ENCODE results near the gene SF3A1.

SF3A1 gene

GRCh38 chr22:30336752-30337460 is 19.8 kb downstream of the SF3A1 start:
- no peak for TF ChIP-seq CTCF (IDR thresholded peaks at IDR 0.05)
- Histone ChIP-seq H3K9me3 (ENCODE audit: control insufficient read depth, low read length) (no peaks in the 10 kb centered on the region), H2AFZ (no peak overlapping the region), H3K79me2 (no peaks in the 10 kb centered on the region), H3K9ac (no peak overlapping the region), H3K27ac (no peak overlapping the region), H3K4me3 (ENCODE audit: low read depth, low read length) (no peak overlapping the region), H3K27me3 (ENCODE audit: control insufficient read depth, insufficient read depth, low read length) (no peaks in the 10 kb centered on the region), H3K36me3 (ENCODE audit: control insufficient read depth, insufficient read depth, low read length) (no peaks in the 10 kb centered on the region), H3K4me1 (no peaks in the 10 kb centered on the region), H3K4me2 (ENCODE audit: low read length) (no peak overlapping the region)

GRCh38 chr22:30335236-30335635 is 21.5 kb downstream of the SF3A1 start:
- no peak for TF ChIP-seq CTCF (IDR thresholded peaks at IDR 0.05)

GRCh38 chr22:30334646-30335045 is 22.0 kb downstream of the SF3A1 start:
- no peak overlapping the region for H3K9ac ChIP-seq
- no peak for TF ChIP-seq CTCF (IDR thresholded peaks at IDR 0.05)
- no peak overlapping the region for H3K27ac ChIP-seq
- no peak overlapping the region for H3K4me2 ChIP-seq (ENCODE audit: low read length)
- H3K4me1 ChIP-seq, result no peaks in the 10 kb centered on the region
- no peaks in the 10 kb centered on the region for H3K36me3 ChIP-seq (ENCODE audit: control insufficient read depth, insufficient read depth, low read length)
- H3K4me3 ChIP-seq (ENCODE audit: low read depth, low read length), result no peak overlapping the region
- no peaks in the 10 kb centered on the region for H3K9me3 ChIP-seq (ENCODE audit: control insufficient read depth, low read length)
- no peaks in the 10 kb centered on the region for H3K27me3 ChIP-seq (ENCODE audit: control insufficient read depth, insufficient read depth, low read length)
- H3K79me2 ChIP-seq, result no peaks in the 10 kb centered on the region
- H2AFZ ChIP-seq, result no peak overlapping the region

More at GRCh38 chr22:30335236-30335635, 21.5 kb downstream of the SF3A1 start:
- Histone ChIP-seq H3K9me3 (ENCODE audit: control insufficient read depth, low read length) (no peaks in the 10 kb centered on the region), H3K27ac (no peak overlapping the region), H3K4me3 (ENCODE audit: low read depth, low read length) (no peak overlapping the region), H3K79me2 (no peaks in the 10 kb centered on the region), H3K4me2 (ENCODE audit: low read length) (no peak overlapping the region), H2AFZ (no peak overlapping the region), H3K4me1 (no peaks in the 10 kb centered on the region), H3K27me3 (ENCODE audit: control insufficient read depth, insufficient read depth, low read length) (no peaks in the 10 kb centered on the region), H3K9ac (no peak overlapping the region), H3K36me3 (ENCODE audit: control insufficient read depth, insufficient read depth, low read length) (no peaks in the 10 kb centered on the region)

- Histone ChIP-seq H3K36me3 (ENCODE audit: control insufficient read depth, insufficient read depth, low read length) (no peaks in the 10 kb centered on the region), H3K4me1 (no peaks in the 10 kb centered on the region), H3K79me2 (no peaks in the 10 kb centered on the region), H3K4me3 (ENCODE audit: low read depth, low read length) (no peak overlapping the region), H3K27ac (no peak overlapping the region), H2AFZ (no peak overlapping the region), H3K4me2 (ENCODE audit: low read length) (no peak overlapping the region), H3K9me3 (ENCODE audit: control insufficient read depth, low read length) (no peaks in the 10 kb centered on the region), H3K9ac (no peak overlapping the region), H3K27me3 (ENCODE audit: control insufficient read depth, insufficient read depth, low read length) (no peaks in the 10 kb centered on the region)
- no peak for TF ChIP-seq CTCF (IDR thresholded peaks at IDR 0.05)
Measured at GRCh38 chr22:30333707-30334087, 23.0 kb downstream of the SF3A1 start.
